GM21515 (cell line): Measurements from ENCODE around the gene CACNA1I.

Experiments
- ATAC-seq: cut with Tn5 transposase; IDR thresholded peaks from one replicate; pipeline ENCODE4 v1.9.1; 2021; ENCODE audit not compliant: unreplicated experiment

The CACNA1I gene

GRCh38 chr22:39535357-39535725, 35.2 kb upstream of the CACNA1I start:
- ATAC-seq, result no peak

GRCh38 chr22:39535831-39536449, 34.6 kb upstream of the CACNA1I start:
- no peak for ATAC-seq

GRCh38 chr22:39536711-39537110, 33.8 kb upstream of the CACNA1I start:
- no peak for ATAC-seq

- ATAC-seq, result no peak
Measured at GRCh38 chr22:39537975-39538374, 32.6 kb upstream of the CACNA1I start.

GRCh38 chr22:39543095-39543494, 27.5 kb upstream of the CACNA1I start:
- no peak for ATAC-seq

- ATAC-seq, result no peak
Measured at GRCh38 chr22:39545386-39546365, 24.9 kb upstream of the CACNA1I start.

- no peak for ATAC-seq
Measured at GRCh38 chr22:39546889-39547586, 23.5 kb upstream of the CACNA1I start.

- no peak for ATAC-seq
Measured at GRCh38 chr22:39547587-39547947, 23.0 kb upstream of the CACNA1I start.

GRCh38 chr22:39553429-39553828, 17.1 kb upstream of the CACNA1I start:
- ATAC-seq, result no peak

- no peak for ATAC-seq
Measured at GRCh38 chr22:39554151-39554550, 16.4 kb upstream of the CACNA1I start.

- no peak for ATAC-seq
Measured at GRCh38 chr22:39556970-39557841, 13.3 kb upstream of the CACNA1I start.

- no peak for ATAC-seq
Measured at GRCh38 chr22:39558254-39558727, 12.3 kb upstream of the CACNA1I start.

GRCh38 chr22:39558950-39559349, 11.6 kb upstream of the CACNA1I start:
- no peak for ATAC-seq

GRCh38 chr22:39559456-39560105, 11.0 kb upstream of the CACNA1I start:
- no peak for ATAC-seq

GRCh38 chr22:39560127-39560526, 10.4 kb upstream of the CACNA1I start:
- no peak for ATAC-seq

- no peak for ATAC-seq
Measured at GRCh38 chr22:39562839-39563489, 7.6 kb upstream of the CACNA1I start.

- ATAC-seq, result no peak
Measured at GRCh38 chr22:39563571-39564428, 6.8 kb upstream of the CACNA1I start.

GRCh38 chr22:39565414-39565944, 5.1 kb upstream of the CACNA1I start:
- no peak for ATAC-seq
